ENCODE results near the gene TLK1.

DNA sequence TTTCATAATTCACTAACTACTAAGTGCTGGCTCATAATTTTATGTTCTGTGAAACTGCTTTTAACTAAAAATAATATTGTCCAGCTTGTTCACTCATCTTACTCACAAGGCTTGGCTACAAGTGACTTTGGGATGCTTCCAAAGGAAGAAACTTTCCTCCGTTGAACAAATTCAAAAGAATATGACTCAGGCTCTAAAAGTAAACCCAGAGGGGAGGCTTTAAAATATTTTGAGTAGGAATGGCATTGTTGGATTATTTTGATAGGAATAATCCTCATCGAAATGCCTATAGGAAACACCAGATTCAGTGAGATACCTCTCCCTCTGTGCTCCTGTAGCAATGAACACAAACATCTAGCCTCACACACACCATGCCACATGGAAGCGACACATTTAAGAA is 25.2 kb upstream of the TLK1 start:
- TF ChIP-seq, protein P1, sequence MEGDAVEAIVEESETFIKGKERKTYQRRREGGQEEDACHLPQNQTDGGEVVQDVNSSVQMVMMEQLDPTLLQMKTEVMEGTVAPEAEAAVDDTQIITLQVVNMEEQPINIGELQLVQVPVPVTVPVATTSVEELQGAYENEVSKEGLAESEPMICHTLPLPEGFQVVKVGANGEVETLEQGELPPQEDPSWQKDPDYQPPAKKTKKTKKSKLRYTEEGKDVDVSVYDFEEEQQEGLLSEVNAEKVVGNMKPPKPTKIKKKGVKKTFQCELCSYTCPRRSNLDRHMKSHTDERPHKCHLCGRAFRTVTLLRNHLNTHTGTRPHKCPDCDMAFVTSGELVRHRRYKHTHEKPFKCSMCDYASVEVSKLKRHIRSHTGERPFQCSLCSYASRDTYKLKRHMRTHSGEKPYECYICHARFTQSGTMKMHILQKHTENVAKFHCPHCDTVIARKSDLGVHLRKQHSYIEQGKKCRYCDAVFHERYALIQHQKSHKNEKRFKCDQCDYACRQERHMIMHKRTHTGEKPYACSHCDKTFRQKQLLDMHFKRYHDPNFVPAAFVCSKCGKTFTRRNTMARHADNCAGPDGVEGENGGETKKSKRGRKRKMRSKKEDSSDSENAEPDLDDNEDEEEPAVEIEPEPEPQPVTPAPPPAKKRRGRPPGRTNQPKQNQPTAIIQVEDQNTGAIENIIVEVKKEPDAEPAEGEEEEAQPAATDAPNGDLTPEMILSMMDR (IDR thresholded peaks at IDR 0.05; ENCODE audit: insufficient read depth, low read length): no peak
- TF ChIP-seq GABPA (IDR thresholded peaks at IDR 0.05; ENCODE audit: low read depth): no peak

All from HL-60 (cell line).